Peyer's patch (tissue), 4 donors: Measurements from ENCODE around the gene NARS2. TPM values are rescaled to one million over a fixed set of nuclear protein-coding genes. Genes with fewer than 3 reads are reported as not detected.

Experiments used
- DNase-seq, 3 donors: peaks; one replicate each; pipeline ENCODE4 v3.0.0-alpha.2; 2017 to 2019
- H3K27ac ChIP-seq, 4 donors: fragments of 200-600 bp; sonication (generic); one replicate each; pipeline ENCODE4 v1.5.1; 2016 to 2019
- H3K27me3 ChIP-seq, 2 donors: fragments of 200-600 bp; sonication (generic); one replicate each; pipeline ENCODE4 v1.5.1; 2019
- H3K36me3 ChIP-seq, 3 donors: fragments of 200-600 bp; sonication (generic); one replicate each; pipeline ENCODE4 v1.5.1; 2016 to 2019
- H3K4me1 ChIP-seq, 4 donors: fragments of 200-600 bp; sonication (generic); one replicate each; pipeline ENCODE4 v1.5.1; 2016 to 2019
- H3K4me3 ChIP-seq, 4 donors: fragments of 200-600 bp; sonication (generic); 1 replicate in 3 of 4; 2 replicates in 1 of 4; pipeline ENCODE4 v1.5.1; 2016 to 2019; ENCODE audit warnings: mild to moderate bottlenecking in 1 of 4
- H3K9me3 ChIP-seq, 4 donors: fragments of 200-600 bp; sonication (generic); one replicate each; pipeline ENCODE4 v1.5.1; 2016 to 2019; ENCODE audit warnings: mild to moderate bottlenecking in 1 of 4
- POLR2A ChIP-seq, 2 donors: fragments of 450-650 bp; IDR thresholded peaks; one replicate each; pipeline ENCODE4 v1.5.1; 2017; ENCODE audit warnings: antibody characterized with exemption in 2 of 2, mild to moderate bottlenecking in 2 of 2, moderate library complexity in 2 of 2
- total RNA-seq, 4 donors: library from RNA; depleted of rRNA; stranded (reverse); fragments of >200 nt; gene quantifications; one replicate each; pipeline ENCODE4 v1.1.0, GENCODE V29; 2016
- TF ChIP-seq, protein P1 (sequence below), 6 experiments: fragments of 450-650 bp in 4 of 6; fragments of 200-600 bp in 2 of 6; sonication (generic) in 1 of 6; IDR thresholded peaks; one replicate each; pipeline ENCODE4 v1.5.1; 2017 to 2019; ENCODE audit warnings: antibody characterized with exemption in 6 of 6, mild to moderate bottlenecking in 3 of 6, moderate library complexity in 1 of 6

NARS2 gene
- total RNA-seq, 4 donors from 2014 or later: 7.7 to 28.9 (median 10.7) TPM

GRCh38 chr11:78493413-78493975, 81.2 kb downstream of the NARS2 start:
- no peak for DNase-seq
- Histone ChIP-seq H3K27ac (no peak overlapping the region), H3K4me3 (no peak overlapping the region), H3K4me1 (no peaks in the 10 kb centered on the region), H3K36me3 (no peaks in the 10 kb centered on the region), H3K27me3 (no peaks in the 10 kb centered on the region), H3K9me3 (no peaks in the 10 kb centered on the region)
- TF ChIP-seq POLR2A (IDR thresholded peaks at IDR 0.05): no peak
- TF ChIP-seq, protein P1, sequence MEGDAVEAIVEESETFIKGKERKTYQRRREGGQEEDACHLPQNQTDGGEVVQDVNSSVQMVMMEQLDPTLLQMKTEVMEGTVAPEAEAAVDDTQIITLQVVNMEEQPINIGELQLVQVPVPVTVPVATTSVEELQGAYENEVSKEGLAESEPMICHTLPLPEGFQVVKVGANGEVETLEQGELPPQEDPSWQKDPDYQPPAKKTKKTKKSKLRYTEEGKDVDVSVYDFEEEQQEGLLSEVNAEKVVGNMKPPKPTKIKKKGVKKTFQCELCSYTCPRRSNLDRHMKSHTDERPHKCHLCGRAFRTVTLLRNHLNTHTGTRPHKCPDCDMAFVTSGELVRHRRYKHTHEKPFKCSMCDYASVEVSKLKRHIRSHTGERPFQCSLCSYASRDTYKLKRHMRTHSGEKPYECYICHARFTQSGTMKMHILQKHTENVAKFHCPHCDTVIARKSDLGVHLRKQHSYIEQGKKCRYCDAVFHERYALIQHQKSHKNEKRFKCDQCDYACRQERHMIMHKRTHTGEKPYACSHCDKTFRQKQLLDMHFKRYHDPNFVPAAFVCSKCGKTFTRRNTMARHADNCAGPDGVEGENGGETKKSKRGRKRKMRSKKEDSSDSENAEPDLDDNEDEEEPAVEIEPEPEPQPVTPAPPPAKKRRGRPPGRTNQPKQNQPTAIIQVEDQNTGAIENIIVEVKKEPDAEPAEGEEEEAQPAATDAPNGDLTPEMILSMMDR (IDR thresholded peaks at IDR 0.05): no peak

DNA sequence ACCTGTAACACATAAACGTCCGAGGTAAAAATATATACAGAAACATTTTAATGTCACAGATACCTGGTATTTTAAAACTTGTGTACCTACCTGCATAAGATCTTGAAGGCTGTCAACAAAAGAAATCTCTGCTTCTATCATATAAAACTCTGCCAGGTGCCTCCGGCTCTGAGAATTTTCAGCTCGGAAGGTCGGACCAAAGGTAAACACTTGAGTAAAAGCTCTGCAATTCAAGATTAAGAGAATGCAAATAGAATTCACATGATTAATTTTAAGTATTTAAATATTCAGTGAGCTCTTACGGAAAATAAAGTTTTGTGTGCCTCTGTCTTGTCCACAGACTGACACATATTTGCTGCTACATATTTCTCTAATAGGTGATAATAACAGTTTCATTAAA, 81.7 kb downstream of the NARS2 start:
- Histone ChIP-seq H3K4me3 (no peak overlapping the region), H3K36me3 (no peaks in the 10 kb centered on the region), H3K27me3 (no peaks in the 10 kb centered on the region), H3K27ac (no peak overlapping the region), H3K9me3 (no peaks in the 10 kb centered on the region), H3K4me1 (no peaks in the 10 kb centered on the region)
- TF ChIP-seq POLR2A (IDR thresholded peaks at IDR 0.05): no peak
- TF ChIP-seq, protein P1 (IDR thresholded peaks at IDR 0.05): no peak
- no peak for DNase-seq

- Histone ChIP-seq H3K9me3 (no peaks in the 10 kb centered on the region), H3K4me1 (no peaks in the 10 kb centered on the region), H3K36me3 (no peaks in the 10 kb centered on the region), H3K27me3 (no peaks in the 10 kb centered on the region), H3K4me3 (no peak overlapping the region), H3K27ac (no peak overlapping the region)
- TF ChIP-seq, protein P1 (IDR thresholded peaks at IDR 0.05): no peak
- TF ChIP-seq POLR2A (IDR thresholded peaks at IDR 0.05): no peak
- no peak for DNase-seq
Measured at GRCh38 chr11:78489184-78489583, 85.5 kb downstream of the NARS2 start.

- no peaks in the 10 kb centered on the region for H3K9me3 ChIP-seq
- no peaks in the 10 kb centered on the region for H3K36me3 ChIP-seq
- no peak overlapping the region for H3K4me3 ChIP-seq
- no peaks in the 10 kb centered on the region for H3K27me3 ChIP-seq
- DNase-seq: no peak
- no peak for TF ChIP-seq POLR2A (IDR thresholded peaks at IDR 0.05)
- TF ChIP-seq, protein P1 (IDR thresholded peaks at IDR 0.05): no peak
- no peak overlapping the region for H3K27ac ChIP-seq
- no peaks in the 10 kb centered on the region for H3K4me1 ChIP-seq
Measured at GRCh38 chr11:78478536-78478935, 96.1 kb downstream of the NARS2 start.

DNA sequence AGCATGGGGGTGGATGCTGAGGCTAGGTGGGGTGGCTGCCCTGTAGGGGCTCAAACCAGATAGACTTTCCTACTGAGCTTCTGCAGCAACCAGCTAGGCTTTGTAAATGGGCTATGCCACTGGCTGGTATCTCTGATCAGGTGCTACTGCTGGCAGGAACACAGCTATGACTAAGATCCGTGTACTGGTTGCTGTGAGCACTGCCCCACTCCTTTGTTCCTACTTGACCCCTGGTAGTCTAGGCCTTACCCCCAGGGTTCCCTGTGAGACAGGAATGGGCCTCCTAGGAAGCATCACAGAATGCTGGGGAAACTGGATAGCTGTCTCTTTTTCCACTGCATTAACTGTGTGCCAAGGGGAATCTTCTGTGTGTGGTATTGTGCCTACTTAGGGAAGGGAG, 98.6 kb downstream of the NARS2 start:
- TF ChIP-seq POLR2A (IDR thresholded peaks at IDR 0.05): no peak
- TF ChIP-seq, protein P1 (IDR thresholded peaks at IDR 0.05): no peak
- no peaks in the 10 kb centered on the region for H3K27me3 ChIP-seq
- no peaks in the 10 kb centered on the region for H3K4me1 ChIP-seq
- no peak overlapping the region for H3K4me3 ChIP-seq
- H3K27ac ChIP-seq: no peak overlapping the region
- H3K9me3 ChIP-seq: no peaks in the 10 kb centered on the region
- no peak for DNase-seq
- no peaks in the 10 kb centered on the region for H3K36me3 ChIP-seq

DNA sequence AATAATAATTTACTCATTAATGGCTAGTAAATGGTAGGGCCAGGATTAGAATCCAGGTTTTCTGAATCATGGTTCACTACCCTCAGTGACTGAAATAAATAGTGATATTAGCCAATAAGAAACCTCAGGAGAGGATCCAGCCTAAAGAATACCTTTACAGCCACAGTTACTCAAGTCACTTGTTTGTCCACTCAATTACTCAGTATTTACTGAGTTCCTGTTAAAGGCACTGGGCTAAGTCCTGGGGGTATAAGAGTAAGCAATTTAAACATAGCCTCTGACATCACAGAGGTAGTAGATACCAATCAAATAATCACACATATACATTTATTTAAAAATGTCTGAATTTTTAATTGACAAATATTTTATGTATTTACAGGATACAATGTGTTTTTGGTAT, 100.2 kb downstream of the NARS2 start:
- Histone ChIP-seq H3K4me1 (no peaks in the 10 kb centered on the region), H3K27ac (no peak overlapping the region), H3K36me3 (no peaks in the 10 kb centered on the region), H3K27me3 (no peaks in the 10 kb centered on the region), H3K9me3 (no peaks in the 10 kb centered on the region), H3K4me3 (no peak overlapping the region)
- no peak for DNase-seq
- no peak for TF ChIP-seq POLR2A (IDR thresholded peaks at IDR 0.05)
- TF ChIP-seq, protein P1 (IDR thresholded peaks at IDR 0.05): no peak
